Ovary (tissue), 3 donors: ENCODE results near the gene PLCE1.

Experiments
- POLR2A ChIP-seq: fragments of 450-650 bp; IDR thresholded peaks from one replicate; pipeline ENCODE4 v1.6.1; 2017; ENCODE audit warnings: antibody characterized with exemption, mild to moderate bottlenecking, moderate library complexity
- TF ChIP-seq, protein P1 (sequence below), 3 donors: fragments of 450-650 bp in 2 of 3; fragments of 200-600 bp in 1 of 3; IDR thresholded peaks; one replicate each; pipeline versions ENCODE4 v1.5.1 to v1.8.0; 2016 to 2022; ENCODE audit warnings: antibody characterized with exemption in 3 of 3, mild to moderate bottlenecking in 1 of 3
- donor health status: DM: no; HTN: no; CAD: no.

DNA sequence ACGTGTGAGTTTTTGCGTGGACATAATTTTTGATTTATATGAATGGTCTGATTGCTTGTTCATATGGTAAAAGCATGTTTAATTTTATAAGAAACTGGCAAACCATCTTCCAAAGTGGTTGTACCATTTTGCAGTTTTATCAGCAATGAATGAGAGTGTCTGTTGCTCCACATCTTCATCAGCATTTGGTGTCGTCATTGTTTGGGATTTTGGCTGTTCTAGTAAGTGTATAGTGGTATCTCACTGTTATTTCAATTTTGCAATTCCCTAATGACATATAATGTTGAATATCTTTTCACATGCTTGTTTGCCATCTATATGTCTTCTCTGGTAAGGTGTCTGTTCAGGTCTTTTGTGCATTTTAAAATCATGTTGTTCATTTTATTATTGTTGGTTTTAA is 13.2 kb upstream of the PLCE1 start:
- TF ChIP-seq, protein P1, sequence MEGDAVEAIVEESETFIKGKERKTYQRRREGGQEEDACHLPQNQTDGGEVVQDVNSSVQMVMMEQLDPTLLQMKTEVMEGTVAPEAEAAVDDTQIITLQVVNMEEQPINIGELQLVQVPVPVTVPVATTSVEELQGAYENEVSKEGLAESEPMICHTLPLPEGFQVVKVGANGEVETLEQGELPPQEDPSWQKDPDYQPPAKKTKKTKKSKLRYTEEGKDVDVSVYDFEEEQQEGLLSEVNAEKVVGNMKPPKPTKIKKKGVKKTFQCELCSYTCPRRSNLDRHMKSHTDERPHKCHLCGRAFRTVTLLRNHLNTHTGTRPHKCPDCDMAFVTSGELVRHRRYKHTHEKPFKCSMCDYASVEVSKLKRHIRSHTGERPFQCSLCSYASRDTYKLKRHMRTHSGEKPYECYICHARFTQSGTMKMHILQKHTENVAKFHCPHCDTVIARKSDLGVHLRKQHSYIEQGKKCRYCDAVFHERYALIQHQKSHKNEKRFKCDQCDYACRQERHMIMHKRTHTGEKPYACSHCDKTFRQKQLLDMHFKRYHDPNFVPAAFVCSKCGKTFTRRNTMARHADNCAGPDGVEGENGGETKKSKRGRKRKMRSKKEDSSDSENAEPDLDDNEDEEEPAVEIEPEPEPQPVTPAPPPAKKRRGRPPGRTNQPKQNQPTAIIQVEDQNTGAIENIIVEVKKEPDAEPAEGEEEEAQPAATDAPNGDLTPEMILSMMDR (IDR thresholded peaks at IDR 0.05), result no peak
- no peak for TF ChIP-seq POLR2A
